OCI-LY1 (cell line): ENCODE results near the gene VAT1.

ENCODE experiments used
- EZH2 ChIP-seq: fragments of 200-600 bp; sonication (generic), shearing (Covaris generic); IDR thresholded peaks from 2 replicates; pipeline ENCODE4 v1.8.0; 2017; ENCODE audit warnings: borderline replicate concordance, mixed run types, mild to moderate bottlenecking, antibody characterized with exemption, low read length, moderate library complexity, mixed read lengths
- TF ChIP-seq, protein P1 (sequence below): fragments of 200-600 bp; sonication (generic), shearing (Covaris generic); IDR thresholded peaks from 2 replicates; pipeline ENCODE4 v1.5.1; 2017; ENCODE audit warnings: mild to moderate bottlenecking, antibody characterized with exemption, low read length, moderate library complexity, mixed read lengths

GRCh38 chr17:43018932-43019331 lies 3.3 kb downstream of the VAT1 start:
- TF ChIP-seq, protein P1, sequence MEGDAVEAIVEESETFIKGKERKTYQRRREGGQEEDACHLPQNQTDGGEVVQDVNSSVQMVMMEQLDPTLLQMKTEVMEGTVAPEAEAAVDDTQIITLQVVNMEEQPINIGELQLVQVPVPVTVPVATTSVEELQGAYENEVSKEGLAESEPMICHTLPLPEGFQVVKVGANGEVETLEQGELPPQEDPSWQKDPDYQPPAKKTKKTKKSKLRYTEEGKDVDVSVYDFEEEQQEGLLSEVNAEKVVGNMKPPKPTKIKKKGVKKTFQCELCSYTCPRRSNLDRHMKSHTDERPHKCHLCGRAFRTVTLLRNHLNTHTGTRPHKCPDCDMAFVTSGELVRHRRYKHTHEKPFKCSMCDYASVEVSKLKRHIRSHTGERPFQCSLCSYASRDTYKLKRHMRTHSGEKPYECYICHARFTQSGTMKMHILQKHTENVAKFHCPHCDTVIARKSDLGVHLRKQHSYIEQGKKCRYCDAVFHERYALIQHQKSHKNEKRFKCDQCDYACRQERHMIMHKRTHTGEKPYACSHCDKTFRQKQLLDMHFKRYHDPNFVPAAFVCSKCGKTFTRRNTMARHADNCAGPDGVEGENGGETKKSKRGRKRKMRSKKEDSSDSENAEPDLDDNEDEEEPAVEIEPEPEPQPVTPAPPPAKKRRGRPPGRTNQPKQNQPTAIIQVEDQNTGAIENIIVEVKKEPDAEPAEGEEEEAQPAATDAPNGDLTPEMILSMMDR = no peak
- TF ChIP-seq EZH2 = no peak
